ENCODE data around the gene STRAP. TPM values are rescaled to one million over a fixed set of nuclear protein-coding genes. Genes with fewer than 3 reads are reported as not detected.

The STRAP gene
- total and polyA plus RNA-seq, 2 of the 13 experiments (the other 11 are each of a cell fraction or from before 2014, with no cell fraction given), result 66.9 to 118 TPM

DNA sequence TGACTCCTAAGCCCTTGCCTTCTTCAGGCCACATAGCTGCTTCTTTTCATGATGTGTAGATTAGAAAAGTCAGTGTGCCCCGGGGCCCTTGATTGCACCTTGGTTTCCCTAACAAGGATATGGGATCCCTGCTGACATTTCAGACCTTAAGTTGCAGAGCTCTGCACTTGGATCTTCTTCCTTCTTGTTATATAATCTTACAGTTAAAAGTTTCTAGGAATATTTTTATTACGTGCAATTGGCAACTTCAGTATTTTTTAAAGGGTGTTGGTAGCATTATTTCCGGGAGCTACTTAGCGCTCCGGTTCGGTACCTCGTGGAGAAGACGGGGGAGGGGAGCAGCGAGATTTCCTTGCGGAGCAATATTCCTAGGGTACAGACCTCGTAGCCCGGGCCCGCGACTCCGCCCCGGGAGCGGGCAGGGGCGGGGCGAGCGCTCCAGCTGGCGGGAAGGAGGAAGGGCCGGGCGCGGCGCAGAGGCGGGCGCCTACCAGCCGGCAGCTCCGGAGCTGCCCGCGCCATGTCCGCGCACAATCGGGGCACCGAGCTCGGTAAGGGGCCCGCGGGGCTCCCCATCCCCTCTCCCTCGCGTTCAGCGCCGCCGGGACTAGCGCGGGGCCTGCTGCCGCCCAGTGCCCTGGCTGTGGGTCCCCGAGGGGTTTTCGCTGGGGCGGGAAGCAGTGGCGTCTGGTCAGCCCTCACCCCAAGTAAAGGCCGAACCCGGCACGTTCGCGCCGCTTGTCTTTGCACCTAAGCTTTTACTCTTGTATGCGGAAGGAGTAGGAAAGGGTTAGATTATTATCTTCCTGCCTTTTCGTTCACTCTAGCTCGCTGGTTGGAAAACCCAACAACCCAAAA is 28.9 kb downstream of the STRAP start, which contains the start of gene DERA (continued):
- TF ChIP-seq ZNF616 (CRISPR knock-in tag; IDR thresholded peaks at IDR 0.05; ENCODE audit: low read depth) (no peak), ATF7-NPFF (CRISPR knock-in tag; IDR thresholded peaks at IDR 0.05; ENCODE audit: low read depth) (peak; percentile 79), HMGXB4 (CRISPR knock-in tag; IDR thresholded peaks at IDR 0.05; ENCODE audit: borderline replicate concordance in 1 of 2, low read depth in 1 of 2) (peak in 1 of 2 experiments; percentile 77; a peak in 2 of 4 replicates), ZNF547 (CRISPR knock-in tag; IDR thresholded peaks at IDR 0.05) (peak; percentile 68), MTA3 (CRISPR knock-in tag; IDR thresholded peaks at IDR 0.05) (no peak), ZNF207 (IDR thresholded peaks at IDR 0.05; ENCODE audit: borderline replicate concordance) (no peak), AKAP8 (CRISPR knock-in tag; IDR thresholded peaks at IDR 0.05) (no peak), ZUFSP (CRISPR knock-in tag; IDR thresholded peaks at IDR 0.05; ENCODE audit: borderline replicate concordance) (no peak), SALL1 (CRISPR knock-in tag; IDR thresholded peaks at IDR 0.05) (peak; percentile 72; the same call in 1 of the 2 replicates), NFIC (IDR thresholded peaks at IDR 0.05; ENCODE audit: low read length) (no peak), MTA1 (CRISPR knock-in tag; IDR thresholded peaks at IDR 0.05; ENCODE audit: borderline replicate concordance) (no peak), POLR2G (IDR thresholded peaks at IDR 0.05; ENCODE audit: low read depth, low read length) (peak; percentile 93), ATRX (CRISPR knock-in tag; IDR thresholded peaks at IDR 0.05; ENCODE audit: borderline replicate concordance) (no peak), IRX3 (CRISPR knock-in tag; IDR thresholded peaks at IDR 0.05; ENCODE audit: borderline replicate concordance, low read depth) (no peak), ZNF569 (CRISPR knock-in tag; IDR thresholded peaks at IDR 0.05; ENCODE audit: borderline replicate concordance) (no peak), MZF1 (CRISPR knock-in tag; IDR thresholded peaks at IDR 0.05; ENCODE audit: borderline replicate concordance) (no peak), ZNF501 (CRISPR knock-in tag; IDR thresholded peaks at IDR 0.05) (no peak), GRHL1 (CRISPR knock-in tag; conservative IDR thresholded peaks at IDR 0.05) (no peak)
- TF ChIP-seq, protein P1, sequence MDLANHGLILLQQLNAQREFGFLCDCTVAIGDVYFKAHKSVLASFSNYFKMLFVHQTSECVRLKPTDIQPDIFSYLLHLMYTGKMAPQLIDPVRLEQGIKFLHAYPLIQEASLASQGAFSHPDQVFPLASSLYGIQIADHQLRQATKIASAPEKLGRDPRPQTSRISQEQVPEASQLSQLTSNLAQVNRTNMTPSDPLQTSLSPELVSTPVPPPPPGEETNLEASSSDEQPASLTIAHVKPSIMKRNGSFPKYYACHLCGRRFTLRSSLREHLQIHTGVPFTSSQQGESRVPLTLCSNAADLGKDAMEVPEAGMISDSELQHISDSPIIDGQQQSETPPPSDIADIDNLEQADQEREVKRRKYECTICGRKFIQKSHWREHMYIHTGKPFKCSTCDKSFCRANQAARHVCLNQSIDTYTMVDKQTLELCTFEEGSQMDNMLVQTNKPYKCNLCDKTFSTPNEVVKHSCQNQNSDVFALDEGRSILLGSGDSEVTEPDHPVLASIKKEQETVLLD (CRISPR knock-in tag; IDR thresholded peaks at IDR 0.05; ENCODE audit: low read depth), result peak; percentile 62; the same call in 1 of the 2 replicates
- TF ChIP-seq, protein P2, sequence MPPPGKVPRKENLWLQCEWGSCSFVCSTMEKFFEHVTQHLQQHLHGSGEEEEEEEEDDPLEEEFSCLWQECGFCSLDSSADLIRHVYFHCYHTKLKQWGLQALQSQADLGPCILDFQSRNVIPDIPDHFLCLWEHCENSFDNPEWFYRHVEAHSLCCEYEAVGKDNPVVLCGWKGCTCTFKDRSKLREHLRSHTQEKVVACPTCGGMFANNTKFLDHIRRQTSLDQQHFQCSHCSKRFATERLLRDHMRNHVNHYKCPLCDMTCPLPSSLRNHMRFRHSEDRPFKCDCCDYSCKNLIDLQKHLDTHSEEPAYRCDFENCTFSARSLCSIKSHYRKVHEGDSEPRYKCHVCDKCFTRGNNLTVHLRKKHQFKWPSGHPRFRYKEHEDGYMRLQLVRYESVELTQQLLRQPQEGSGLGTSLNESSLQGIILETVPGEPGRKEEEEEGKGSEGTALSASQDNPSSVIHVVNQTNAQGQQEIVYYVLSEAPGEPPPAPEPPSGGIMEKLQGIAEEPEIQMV (CRISPR knock-in tag; IDR thresholded peaks at IDR 0.05; ENCODE audit: low read depth), result no peak

All from HepG2 (cell line).